ENCODE measurements around the gene MAP1LC3B2. TPM values are rescaled to one million over a fixed set of nuclear protein-coding genes. Genes with fewer than 3 reads are reported as not detected.

The MAP1LC3B2 gene
- total and polyA plus RNA-seq, 2 of the 8 experiments (the other 6 are each of a cell fraction or from before 2014, with no cell fraction given) = 0.39 to 1.5 TPM

Other genes starting within 250 kb of the MAP1LC3B2 start
- 46.5 and 50.2 TPM in 2 replicates for gene SPRING1, start 178.7 kb downstream of the MAP1LC3B2 start, total RNA-seq (2021; fragmentation: NEBNext Ultra II Directional; extraction: Animal tissue kit (Norgen Biotek cat#: 25700))
- 14.3 and 17.2 TPM in 2 replicates for gene SPRING1, start 178.7 kb downstream of the MAP1LC3B2 start, polyA plus RNA-seq (2011; rRNA removed)
- 32.0 and 33.1 TPM in 2 replicates for gene RNFT2, start 178.9 kb downstream of the MAP1LC3B2 start, total RNA-seq (2021; fragmentation: NEBNext Ultra II Directional; extraction: Animal tissue kit (Norgen Biotek cat#: 25700))
- 12.7 and 14.2 TPM in 2 replicates for gene RNFT2, start 178.9 kb downstream of the MAP1LC3B2 start, polyA plus RNA-seq (2011; rRNA removed)

All from H1 (cell line).